ENCODE measurements around the gene SLC25A36.
"Not testable (repeated sequence)": the region's sequence is repeated elsewhere in the genome, so short reads cannot be mapped to it uniquely, and the experiment has no call there.

SLC25A36 gene

DNA sequence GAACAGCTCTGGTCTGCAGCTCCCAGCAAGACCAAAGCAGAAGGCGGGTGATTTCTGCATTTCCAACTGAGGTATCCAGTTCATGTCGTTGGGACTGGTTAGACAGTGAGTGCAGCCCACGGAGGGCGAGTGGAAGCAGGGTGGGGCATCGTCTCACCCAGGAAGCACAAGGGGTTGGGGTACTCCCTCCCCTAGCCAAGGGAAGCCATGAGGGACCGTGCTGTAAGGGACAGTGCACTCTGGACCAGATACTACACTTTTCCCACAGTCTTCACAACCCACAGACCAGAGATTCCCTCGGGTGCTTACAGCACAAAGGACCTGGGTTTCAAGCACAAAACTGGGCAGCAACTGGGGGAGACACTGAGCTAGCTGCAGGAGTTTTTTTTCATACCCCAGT, 8.5 kb upstream of the SLC25A36 start:
- DNase-seq, result no peak

DNA sequence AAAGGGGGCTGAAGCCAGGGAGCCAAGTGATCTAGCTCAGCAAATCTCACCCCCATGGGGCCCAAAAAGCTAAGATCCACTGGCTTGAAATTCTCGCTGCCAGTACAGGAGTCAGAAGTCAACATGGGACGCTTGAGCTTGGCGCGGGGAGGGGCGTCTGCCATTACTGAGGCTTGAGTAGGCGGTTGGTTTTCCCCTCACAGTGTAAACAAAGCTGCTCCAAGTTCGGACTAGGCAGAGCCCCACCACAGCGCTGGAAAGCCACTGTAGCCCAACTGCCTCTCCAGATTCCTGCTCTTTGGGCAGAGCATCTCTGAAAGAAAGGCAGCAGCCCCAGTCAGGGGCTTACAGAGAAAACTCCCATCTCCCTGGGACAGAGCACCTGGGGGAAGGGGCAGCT, 8.1 kb upstream of the SLC25A36 start:
- no peak for DNase-seq

DNA sequence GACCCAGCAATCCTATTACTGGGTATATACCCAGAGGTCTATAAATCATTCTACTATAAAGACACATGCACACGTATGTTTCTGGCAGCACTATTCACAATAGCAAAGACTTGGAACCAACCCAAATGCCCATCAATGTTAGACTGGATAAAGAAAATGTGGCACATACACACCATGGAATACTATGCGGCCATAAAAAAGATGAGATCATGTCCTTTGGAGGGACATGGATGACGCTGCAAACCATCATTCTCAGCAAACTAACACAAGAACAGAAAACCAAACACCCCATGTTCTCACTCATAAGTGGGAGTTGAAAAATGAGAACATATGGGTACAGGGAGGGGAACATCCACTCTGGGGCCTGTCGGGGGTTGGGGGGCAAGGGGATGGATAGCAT, 2.3 kb upstream of the SLC25A36 start:
- not testable (repeated sequence) for DNase-seq

DNA sequence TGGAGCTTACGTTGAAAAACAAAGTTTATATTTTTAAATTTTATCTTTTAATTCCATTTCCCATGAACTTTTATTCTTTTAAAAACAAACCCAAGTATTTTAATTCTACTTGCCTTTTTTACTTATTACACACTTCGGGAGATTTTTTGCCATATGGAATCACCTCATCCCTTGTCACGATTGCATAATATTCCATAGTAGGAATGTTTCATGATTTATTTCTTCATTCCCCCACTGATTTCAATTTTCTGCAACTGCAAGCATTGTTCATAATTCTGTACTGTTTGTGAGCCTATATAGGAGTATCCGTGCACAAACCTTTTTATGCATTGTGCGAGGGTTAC, 574 bp upstream of the SLC25A36 start:
- no peak for DNase-seq

DNA sequence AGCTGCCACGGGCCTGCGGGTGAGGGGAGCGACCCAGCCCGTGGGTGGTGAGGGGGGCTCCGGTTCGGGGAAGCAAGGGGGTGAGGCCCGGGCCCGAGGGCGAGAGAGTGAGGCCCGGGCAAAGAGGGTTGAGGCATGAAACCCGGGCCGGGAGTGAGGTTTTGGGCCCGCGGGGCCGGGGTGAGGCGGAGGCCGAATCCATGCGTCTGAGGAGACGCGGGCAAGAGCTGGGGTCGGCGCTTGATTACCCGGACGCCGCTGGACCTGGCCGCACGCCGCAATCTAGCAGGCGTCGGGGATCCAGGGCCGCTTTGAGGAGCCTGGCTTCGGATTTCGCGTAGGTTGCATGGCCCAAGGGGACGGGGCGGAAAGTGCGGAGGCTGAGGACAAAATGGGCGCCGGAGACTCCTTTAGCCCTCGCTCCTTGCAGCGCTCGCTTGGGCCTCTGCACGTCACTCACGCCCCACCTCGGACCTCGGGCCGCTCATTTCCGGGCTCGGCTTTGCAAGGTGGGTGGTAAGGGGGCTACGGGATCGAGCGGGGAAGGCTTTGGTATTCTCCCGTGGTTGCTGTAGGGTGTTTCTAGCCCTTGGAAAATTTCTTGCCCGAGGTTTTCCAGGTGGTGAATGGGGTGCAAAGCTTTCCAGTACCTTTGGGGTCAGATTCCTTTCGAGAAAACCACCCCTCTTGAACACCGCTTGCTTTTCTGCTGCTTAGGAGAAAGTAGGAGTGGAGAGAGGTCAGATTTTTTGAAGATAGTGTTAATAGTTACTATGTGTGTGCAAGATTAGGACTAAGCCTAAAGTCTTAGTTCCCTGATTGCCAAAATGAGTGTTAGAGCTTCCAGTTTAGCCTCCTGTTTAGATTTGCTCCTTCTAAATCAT, 827 bp downstream of the SLC25A36 start:
- DNase-seq, result peak; percentile 34

DNA sequence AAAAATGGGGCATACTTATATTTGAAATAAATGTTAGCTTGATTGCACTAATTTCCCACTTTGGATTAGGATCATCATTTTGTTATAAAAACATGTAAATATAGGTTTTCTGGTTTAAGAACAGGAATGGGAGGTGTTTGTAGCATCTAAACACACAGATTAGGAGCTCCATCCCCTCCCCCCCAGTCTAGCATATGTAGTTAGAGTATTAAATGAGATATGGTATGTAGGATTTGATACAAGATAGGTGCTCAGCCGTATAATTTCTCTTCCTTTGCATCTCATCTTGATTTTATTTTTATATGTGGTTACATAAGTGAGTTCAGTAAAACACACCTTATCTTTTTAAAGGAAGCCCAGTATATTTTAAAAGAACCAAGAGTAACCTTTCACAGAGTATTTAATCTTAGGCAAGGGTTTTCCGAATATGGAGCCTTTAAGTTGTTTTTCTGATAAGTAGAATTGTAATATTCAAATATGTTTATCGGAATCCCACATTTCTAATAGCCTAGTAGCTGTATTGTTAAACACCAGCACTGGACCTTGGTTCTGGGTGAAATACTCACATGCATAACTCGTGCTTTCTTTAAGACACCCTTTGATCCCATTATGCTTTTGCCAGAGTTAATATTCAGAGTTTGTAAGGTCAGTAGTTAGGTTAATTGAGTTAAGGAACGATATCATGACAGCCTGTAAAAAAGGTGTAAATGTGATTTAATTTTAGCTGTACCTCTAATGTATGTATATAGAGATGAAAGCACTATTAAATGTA, 2.3 kb downstream of the SLC25A36 start:
- no peak for DNase-seq

DNA sequence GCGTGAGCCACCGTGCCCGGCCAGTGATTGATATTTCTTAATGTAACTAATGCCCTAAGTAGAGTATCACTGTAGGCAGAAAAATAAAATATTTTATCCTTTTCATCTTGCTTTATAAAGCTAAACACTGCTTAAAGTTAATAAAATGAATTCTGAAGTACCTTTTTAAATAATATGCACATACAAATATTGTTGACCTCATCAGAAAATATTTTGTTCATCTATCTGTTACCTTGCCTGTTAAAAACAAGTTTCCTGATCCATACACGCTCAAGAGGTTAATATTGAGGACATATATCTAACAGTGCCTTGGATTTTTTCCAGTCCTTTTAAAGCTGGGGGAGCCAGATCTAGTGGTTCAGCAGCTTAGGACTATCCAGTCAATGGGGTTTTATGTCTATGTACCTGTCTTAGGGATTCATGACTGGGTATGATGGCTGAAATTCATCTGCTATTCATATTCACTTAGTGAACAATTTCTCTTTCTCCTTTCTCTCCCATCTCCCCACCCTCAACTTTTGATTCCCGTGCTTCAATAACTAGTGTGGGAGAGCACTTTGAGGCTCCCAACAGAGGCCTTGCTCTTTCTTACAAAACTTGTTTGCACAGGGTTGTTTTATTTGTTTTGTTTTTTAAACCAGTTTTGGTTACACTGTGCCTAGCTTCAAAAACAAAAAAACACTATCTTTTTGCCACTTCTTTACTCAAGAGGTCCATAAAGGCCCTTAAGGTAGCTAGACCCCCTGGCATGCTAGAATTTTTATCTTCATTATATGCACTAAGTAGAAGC, 7.0 kb downstream of the SLC25A36 start:
- DNase-seq, result no peak

DNA sequence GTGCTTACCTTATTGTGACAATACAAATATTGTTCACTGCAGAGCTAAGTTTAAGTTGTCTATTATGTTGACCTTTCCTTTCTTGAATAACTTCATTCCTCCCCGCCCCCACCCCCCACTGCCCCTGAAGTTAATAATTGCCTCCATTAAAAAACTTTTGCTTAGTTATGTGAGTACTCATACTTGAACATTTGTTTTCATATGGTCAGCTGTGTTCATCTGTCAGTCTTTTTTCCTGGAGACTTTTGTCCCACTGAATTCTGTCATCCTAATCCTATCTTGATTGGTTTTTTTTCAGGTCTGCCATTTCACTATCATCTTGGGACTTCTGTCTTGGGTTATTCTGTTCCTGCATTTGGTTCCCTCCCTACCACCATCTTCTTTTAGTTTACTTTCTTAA, 8.5 kb downstream of the SLC25A36 start:
- no peak for DNase-seq

DNA sequence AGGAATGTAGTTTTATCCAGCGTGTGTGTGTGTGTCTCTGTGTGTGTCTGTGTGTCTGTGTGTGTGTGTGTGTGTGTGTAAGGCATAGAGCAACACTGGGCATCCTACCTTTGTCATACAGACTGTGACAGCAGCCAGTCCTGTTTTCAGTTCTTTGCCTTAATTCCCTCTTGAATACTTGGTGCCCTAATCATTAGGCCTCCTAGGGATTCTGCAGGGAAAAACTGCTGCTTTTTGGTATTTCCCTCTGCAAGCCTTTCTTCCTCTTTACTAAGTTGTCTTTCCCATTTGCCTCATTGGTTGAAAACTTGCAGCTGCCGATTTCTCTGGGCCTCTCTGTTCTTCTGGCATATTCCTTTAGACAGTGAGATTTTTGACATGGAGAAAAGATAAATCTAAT, 9.2 kb downstream of the SLC25A36 start:
- DNase-seq, result no peak

DNA sequence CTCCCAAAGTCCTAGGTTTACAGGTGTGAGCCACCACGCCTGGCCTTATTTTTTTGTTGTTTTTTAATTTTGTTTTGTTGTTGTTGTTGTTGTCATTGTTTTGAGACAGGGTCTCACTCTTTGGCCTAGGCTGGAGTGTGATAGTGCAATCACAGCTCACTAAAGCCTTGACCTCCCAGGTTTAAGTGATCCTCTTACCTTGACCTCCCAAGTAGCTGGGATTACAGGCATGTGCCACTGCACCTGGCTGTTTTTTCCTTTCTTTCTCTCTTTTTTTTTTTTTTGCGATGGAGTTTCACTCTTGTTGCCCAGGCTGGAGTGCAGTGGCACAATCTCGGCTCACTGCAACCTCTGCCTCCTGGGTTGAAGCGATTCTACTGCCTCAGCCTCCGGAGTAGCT, 10.1 kb downstream of the SLC25A36 start:
- not testable (repeated sequence) for DNase-seq

DNA sequence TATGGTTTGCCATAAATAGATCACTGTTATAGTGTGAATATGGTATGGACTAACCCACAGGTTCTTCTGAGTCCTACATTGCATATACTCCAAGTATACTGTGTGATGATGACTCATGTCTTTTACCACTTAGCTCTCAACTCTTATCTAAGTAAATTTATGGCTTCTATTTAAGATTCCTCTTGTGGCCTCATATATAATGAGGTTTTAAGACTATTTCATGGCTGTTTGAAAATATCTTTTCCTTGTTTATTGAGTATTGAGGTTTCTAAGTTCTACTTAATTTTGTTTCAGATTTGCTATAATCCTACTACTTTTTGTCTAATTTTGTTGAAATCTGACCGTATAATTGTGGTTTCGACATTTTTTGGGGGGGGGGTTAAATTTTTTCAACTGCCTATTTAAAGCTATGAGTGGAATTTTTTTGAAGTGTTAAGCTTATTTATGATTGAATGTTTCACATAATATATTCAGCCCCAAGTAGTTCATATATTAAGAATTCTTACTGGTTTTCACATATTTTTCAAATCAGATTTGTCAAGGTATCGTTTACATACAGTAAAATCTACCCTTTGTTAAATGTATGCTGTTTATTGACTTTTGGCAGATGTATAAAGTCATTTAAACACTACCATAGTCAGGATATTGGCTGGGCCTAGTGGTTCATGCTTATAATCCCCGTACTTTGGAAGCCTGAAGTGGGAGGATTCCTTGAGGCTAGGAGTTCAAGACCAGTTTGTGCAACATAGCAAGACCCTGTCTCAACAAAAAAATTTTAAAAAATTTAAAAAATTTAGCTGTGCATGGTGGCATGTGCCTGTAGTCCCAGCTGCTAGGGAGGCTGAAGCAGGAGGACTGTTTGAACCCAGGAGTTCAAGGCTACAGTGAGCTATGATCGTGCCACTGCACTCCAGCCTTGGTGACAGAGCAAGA, 11.7 kb downstream of the SLC25A36 start:
- no peak for DNase-seq

DNA sequence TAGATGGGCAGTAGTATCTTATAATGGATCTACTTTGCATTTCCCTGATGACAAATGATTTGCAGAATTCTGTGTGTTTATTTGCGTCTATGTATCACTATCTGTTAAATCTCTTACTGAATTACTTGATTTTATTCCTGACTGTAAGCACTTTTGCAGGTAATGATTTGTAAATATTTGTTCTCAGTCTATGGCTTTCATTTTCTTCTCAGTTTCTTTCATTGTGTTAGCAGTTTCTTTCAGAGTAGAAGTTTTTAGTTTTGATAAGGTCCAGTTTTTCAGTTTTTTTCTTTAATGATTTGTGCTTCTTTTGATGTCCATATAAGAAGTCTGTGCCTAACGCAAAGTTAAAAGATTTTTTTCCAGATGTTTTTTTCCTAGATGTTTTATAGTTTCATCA, 12.9 kb downstream of the SLC25A36 start:
- DNase-seq, result no peak

DNA sequence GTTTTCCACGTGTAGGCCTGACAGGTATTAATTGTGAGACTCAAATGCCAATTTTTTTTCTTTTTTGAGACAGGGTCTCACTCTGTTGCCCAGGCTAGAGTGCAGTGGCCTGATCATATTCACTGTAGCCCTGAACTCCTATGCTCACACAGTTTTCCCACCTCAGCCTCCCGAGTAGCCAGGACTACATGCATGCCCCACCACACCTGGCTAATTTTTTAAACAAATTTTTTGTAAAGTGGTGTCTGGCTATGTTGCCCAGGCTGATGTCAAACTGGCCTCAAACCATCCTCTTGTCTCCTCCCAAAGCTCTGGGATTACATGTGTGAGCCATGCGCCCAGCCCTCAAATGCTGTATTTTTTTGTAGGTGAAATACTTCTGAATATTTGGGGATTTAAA, 14.0 kb downstream of the SLC25A36 start:
- no peak for DNase-seq

DNA sequence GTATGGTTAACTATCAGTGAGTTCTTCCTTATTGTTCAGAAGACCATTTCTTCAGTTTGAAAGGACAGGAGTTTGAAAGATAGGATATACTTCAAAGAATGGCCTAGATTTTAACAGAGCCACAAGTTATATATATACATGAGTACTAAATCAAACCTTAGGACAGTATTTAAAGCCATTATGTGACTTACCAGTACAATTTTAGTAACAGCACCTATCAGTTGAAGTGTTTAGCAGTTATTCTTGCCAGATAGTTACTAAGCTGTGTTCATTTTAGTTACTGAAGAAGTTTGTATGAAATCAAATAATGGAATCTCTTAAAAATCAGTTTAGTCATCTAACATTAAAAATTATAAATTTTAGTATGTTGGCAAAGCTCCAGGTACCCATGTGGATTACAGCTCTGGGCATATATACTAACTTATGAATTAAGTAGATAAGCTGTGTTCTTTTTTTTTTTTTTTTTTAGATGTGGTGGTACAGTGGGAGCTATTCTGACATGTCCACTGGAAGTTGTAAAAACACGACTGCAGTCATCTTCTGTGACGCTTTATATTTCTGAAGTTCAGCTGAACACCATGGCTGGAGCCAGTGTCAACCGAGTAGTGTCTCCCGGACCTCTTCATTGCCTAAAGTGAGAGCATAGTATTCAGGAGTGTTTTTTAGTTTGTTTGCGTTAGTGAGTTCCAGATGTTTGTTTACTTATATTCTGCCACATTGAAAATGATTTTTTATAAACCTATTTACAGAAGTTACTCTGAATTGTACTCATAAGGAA, 14.6 kb downstream of the SLC25A36 start:
- no peak for DNase-seq

DNA sequence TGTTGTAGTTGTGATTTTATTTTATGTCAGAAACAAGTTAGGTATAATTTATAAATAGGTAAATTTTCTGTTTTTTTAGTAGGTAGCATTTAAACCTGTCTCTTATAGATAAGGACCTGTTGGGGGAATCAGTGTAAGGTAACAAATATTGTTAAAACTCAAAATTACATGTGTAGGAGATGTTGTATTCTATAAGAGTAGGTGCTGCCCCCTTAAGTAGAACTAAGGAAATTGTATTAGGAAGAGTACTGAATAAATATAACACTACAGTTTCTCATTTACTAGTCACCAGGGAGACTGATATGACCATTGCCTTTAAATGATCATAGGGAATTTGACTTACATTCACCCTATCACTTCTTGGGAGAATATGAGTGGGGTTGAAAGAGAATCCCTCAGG, 31.2 kb downstream of the SLC25A36 start:
- no peak for DNase-seq

DNA sequence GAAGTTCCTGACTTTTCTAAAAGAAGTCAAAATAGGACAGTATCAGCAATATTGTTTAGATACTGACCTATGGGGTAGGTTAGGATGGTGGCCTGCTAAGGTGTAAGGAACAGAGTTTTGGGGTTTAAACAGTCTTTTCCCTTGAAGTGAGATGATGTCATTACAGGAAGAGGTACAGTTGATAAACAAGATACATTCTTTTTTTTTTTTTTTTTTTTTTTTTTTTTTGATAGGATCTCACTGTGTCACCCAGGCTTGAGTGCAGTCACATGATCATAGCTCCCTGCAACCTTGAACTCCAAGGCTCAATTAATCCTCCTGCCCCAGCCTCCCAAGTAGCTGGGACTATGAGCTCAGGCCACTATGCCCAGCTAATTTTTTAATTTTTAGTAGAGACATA, 33.3 kb downstream of the SLC25A36 start:
- DNase-seq, result no peak

DNA sequence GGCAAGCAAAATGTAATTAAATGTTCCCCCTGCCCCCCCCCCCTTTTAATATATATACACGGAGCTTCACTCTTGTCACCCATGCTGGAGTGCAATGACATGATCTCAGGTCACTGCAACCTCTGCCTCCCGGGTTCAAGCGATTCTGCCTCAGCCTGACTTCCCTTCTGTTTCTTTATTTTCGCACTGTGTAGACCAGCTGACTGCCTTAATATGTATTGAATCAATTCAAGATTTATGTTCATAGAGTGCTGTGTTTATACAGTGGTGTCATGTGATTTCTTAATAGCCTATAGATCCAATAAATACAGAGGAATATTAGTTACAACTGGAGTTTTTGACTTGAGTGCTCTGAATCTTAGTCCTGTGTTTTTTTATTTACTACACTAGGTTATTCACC, 39.0 kb downstream of the SLC25A36 start:
- DNase-seq, result no peak

DNA sequence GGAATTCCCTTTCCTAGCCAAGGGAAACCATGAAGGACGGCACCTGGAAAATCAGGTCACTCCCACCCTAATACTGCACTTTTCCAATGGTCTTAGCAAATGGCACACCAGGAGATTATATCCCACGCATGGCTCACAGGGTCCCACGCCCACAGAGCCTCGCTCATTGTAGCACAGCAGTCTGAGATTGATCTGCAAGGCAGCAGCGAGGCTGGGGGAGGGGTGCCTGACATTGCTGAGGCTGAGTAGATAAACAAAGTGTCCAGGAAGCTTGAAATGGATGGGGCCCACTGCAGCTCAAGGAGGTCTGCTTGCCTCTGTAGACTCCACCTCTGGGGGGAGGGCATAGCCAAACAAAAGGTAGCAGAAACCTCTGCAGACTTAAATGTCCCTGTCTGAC, 46.2 kb downstream of the SLC25A36 start:
- not testable (repeated sequence) for DNase-seq

DNA sequence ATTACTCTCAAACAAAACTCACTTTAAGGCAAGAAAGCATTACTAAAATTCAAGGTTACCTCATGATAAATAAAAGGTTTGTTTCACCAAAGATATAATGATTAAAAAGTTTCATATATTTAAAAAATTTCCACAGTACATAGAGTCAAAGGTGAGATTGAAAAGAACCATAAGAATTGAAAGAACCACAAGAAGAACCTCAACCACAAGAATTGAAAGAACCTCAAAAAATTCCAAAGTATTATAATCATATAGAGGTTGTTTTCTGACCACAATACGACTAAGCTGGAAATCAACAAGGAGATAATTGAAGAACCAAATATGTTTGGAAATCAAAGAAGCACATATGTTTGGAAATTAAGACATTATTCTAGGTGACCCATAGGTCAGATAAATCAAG, 52.7 kb downstream of the SLC25A36 start:
- no peak for DNase-seq

DNA sequence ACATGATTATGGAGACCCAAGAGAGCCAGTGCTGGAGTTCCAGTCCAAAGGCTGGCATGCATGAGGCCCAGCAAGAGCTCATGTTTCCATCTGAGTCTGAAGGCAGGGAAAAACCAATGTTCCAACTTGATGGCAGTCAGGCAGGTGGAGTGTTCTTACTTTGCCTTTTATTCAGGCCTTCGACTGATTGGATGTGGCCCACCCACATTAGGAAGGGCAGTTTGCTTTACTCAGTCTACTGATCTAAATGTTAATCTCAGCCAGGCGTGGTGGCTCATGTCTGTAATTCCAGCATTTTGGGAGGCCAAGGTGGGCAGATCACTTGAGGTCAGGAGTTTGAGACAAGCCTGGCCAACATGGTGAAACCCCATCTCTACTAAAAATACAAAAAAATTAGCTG, 53.2 kb downstream of the SLC25A36 start:
- not testable (repeated sequence) for DNase-seq

DNA sequence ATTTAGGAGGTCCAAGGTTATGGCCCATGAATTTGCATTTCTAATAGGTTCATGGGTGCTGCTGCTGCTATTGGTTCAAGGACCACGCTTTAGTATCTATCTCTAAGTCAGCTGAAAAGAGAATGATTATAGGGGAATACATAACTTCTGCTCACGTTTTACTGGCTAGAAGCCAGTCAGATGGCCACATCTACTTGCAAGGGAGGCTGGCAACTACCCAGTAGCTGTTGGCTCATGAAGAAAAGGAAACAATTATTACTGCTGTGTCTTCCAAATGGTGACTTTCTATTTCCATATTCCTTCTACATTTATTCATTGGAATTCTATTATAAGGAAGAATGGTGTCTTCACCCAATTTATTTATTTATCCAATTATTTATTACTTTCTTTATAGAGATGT, 54.2 kb downstream of the SLC25A36 start:
- no peak for DNase-seq

All from activated CD8-positive, alpha-beta memory T cell treated with anti-CD3 and anti-CD28 coated beads, Interleukin-2, amount 50 U/mL, for 4 hours (primary cell).